ENCODE results near the gene C7orf33.
"Not testable (repeated sequence)": the region's sequence is repeated elsewhere in the genome, so short reads cannot be mapped to it uniquely, and the experiment has no call there.

The C7orf33 gene

DNA sequence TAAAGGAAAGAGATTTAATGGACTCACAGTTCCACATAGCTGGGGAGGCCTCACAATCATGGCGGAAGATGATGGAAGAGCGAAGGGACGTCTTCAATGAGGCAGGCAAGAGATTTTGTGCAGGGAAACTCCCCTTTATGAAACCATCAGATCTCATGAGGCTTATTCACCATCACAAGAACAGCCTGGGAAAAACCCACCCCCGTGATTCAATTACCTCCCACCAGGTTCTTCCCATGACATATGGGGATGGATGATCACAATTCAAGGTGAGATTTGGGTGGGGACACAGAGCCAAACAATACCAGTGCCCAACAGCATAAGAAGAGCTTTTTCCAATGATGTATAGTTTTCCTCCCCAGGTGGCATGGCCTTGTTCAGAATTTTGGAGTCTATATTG, 11.2 kb upstream of the C7orf33 start:
- H3K36me3 ChIP-seq (ENCODE audit: control insufficient read depth in 2 of 2, insufficient read depth in 2 of 2, low read length in 2 of 2), result no peaks in the 10 kb centered on the region
- H3K27me3 ChIP-seq (ENCODE audit: control insufficient read depth in 1 of 2, insufficient read depth in 2 of 2, low read length in 2 of 2), result no peaks in the 10 kb centered on the region
- H3K4me3 ChIP-seq (ENCODE audit: low read length in 2 of 2), result no peak overlapping the region
- H3K9me3 ChIP-seq (ENCODE audit: control insufficient read depth in 2 of 2, low read length in 2 of 2), result no peaks in the 10 kb centered on the region
- no peaks in the 10 kb centered on the region for H3K4me1 ChIP-seq (ENCODE audit: control insufficient read depth, insufficient read depth, low read length)
- H3K9ac ChIP-seq (ENCODE audit: low read length in 2 of 2), result no peak overlapping the region
- H3K27ac ChIP-seq (ENCODE audit: low read length), result no peak overlapping the region

DNA sequence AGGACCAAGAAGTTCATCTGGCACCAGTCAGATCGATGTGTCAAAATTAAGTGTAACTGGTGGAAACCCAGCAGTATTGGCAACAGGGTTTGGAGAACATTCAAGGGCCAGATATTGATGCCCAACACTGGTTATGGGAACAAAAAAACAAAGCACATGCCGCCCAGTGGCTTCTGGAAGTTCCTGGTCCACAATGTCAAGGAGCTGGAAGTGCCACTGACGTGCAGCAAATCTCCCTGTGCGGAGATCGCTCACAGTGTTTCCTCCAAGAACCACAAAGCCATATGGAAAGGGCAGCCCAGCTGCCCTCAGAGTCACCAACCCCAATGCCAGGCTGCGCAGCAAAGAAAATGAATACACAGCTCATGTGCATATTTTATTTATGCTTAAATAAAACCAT, 10.1 kb upstream of the C7orf33 start:
- H3K27ac ChIP-seq (ENCODE audit: low read length), result no peak overlapping the region
- H3K9me3 ChIP-seq (ENCODE audit: control insufficient read depth in 2 of 2, low read length in 2 of 2), result no peaks in the 10 kb centered on the region
- H3K27me3 ChIP-seq (ENCODE audit: control insufficient read depth in 1 of 2, insufficient read depth in 2 of 2, low read length in 2 of 2), result no peaks in the 10 kb centered on the region
- no peak overlapping the region for H3K4me3 ChIP-seq (ENCODE audit: low read length in 2 of 2)
- H3K4me1 ChIP-seq (ENCODE audit: control insufficient read depth, insufficient read depth, low read length), result no peaks in the 10 kb centered on the region
- no peak overlapping the region for H3K9ac ChIP-seq (ENCODE audit: low read length in 2 of 2)
- no peaks in the 10 kb centered on the region for H3K36me3 ChIP-seq (ENCODE audit: control insufficient read depth in 2 of 2, insufficient read depth in 2 of 2, low read length in 2 of 2)

DNA sequence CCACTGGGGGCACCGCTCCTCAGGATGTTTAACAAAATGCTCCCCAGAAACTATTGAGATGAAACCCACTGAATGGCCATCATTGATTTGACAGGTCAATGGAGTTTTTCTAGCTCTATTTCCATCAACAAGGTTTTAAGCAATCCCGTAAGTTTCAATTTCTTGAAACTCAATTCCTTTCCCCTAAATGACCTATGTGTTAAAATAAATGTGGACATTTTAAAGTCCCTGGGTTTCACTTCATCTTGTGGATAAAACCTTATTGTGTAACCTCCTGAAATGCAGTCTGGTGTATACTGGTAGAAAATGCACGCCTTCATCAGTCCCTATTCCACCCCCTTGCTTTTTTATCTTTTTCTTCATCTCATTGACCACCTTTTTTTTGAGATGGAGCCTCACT, 8.9 kb upstream of the C7orf33 start:
- H3K4me1 ChIP-seq (ENCODE audit: control insufficient read depth, insufficient read depth, low read length), result no peaks in the 10 kb centered on the region
- no peaks in the 10 kb centered on the region for H3K9me3 ChIP-seq (ENCODE audit: control insufficient read depth in 2 of 2, low read length in 2 of 2)
- no peak overlapping the region for H3K27ac ChIP-seq (ENCODE audit: low read length)

DNA sequence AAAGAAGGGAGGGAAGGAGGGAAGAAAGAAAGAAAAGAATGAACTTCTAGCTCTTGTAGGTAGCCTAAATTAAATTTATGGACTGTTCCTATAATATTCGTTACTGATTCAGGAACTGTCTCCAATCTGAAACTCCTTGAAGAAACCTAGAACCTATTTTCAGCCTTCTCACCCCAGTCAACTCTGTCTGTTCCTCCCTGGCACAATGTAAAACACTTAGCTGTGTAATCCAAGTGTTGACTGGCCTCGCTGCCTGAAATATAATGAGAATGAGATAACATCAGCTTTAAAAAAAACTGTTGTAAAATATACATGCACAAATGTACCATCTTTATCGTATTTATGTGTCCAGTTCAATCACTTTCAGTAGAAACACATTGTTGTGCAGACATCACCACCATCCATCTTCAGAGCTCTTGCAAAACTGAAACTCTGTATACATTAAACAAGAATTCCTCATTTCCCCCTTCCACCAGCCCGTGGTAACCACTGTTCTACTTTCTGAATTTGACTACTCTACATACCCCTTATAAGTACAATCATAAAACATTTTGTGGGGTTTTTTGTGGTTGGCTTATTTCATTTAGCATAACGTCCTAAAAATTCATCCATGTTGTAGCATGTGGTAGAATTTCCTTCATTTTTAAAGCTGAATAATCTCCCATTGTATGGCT, 6.3 kb upstream of the C7orf33 start:
- Histone ChIP-seq H3K4me3 (ENCODE audit: low read length in 2 of 2) (no peak overlapping the region), H3K27ac (ENCODE audit: low read length) (no peak overlapping the region), H3K9ac (ENCODE audit: low read length in 2 of 2) (no peak overlapping the region), H3K9me3 (ENCODE audit: control insufficient read depth in 2 of 2, low read length in 2 of 2) (no peaks in the 10 kb centered on the region), H3K36me3 (ENCODE audit: control insufficient read depth in 2 of 2, insufficient read depth in 2 of 2, low read length in 2 of 2) (no peaks in the 10 kb centered on the region), H3K27me3 (ENCODE audit: control insufficient read depth in 1 of 2, insufficient read depth in 2 of 2, low read length in 2 of 2) (peaks cover 3 to 5% of the 10 kb centered on the region in 2 donors), H3K4me1 (ENCODE audit: control insufficient read depth, insufficient read depth, low read length) (no peaks in the 10 kb centered on the region)

More for the DNA sequence above, 8.9 kb upstream of the C7orf33 start:
- no peaks in the 10 kb centered on the region for H3K27me3 ChIP-seq (ENCODE audit: control insufficient read depth in 1 of 2, insufficient read depth in 2 of 2, low read length in 2 of 2)
- no peaks in the 10 kb centered on the region for H3K36me3 ChIP-seq (ENCODE audit: control insufficient read depth in 2 of 2, insufficient read depth in 2 of 2, low read length in 2 of 2)
- no peak overlapping the region for H3K4me3 ChIP-seq (ENCODE audit: low read length in 2 of 2)
- H3K9ac ChIP-seq (ENCODE audit: low read length in 2 of 2), result no peak overlapping the region

DNA sequence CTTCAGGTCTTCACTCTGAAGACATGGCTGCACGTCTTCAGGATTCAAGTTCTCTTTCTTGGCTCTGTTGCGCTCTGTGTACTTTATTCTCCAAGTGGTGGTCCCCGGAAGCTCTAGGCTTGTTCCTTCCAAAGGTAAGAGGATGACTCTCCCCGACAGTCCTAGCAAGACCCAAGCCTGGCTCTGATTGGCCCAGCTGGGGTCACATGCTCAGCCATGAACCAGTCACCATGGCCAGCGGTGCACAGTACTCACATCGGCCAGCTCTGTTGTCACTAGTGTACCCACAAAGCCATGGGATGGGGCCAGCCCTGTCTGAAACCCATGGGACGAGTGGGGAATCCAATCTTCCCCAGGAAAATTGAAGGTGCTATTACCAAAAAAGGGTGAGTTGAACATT, 5.2 kb upstream of the C7orf33 start:
- no peak overlapping the region for H3K27ac ChIP-seq (ENCODE audit: low read length)
- no peaks in the 10 kb centered on the region for H3K9me3 ChIP-seq (ENCODE audit: control insufficient read depth in 2 of 2, low read length in 2 of 2)
- H3K4me1 ChIP-seq (ENCODE audit: control insufficient read depth, insufficient read depth, low read length), result no peaks in the 10 kb centered on the region
- no peaks in the 10 kb centered on the region for H3K36me3 ChIP-seq (ENCODE audit: control insufficient read depth in 2 of 2, insufficient read depth in 2 of 2, low read length in 2 of 2)
- peaks cover 3 to 5% of the 10 kb centered on the region in 2 donors for H3K27me3 ChIP-seq (ENCODE audit: control insufficient read depth in 1 of 2, insufficient read depth in 2 of 2, low read length in 2 of 2)
- H3K4me3 ChIP-seq (ENCODE audit: low read length in 2 of 2), result no peak overlapping the region
- H3K9ac ChIP-seq (ENCODE audit: low read length in 2 of 2), result no peak overlapping the region

DNA sequence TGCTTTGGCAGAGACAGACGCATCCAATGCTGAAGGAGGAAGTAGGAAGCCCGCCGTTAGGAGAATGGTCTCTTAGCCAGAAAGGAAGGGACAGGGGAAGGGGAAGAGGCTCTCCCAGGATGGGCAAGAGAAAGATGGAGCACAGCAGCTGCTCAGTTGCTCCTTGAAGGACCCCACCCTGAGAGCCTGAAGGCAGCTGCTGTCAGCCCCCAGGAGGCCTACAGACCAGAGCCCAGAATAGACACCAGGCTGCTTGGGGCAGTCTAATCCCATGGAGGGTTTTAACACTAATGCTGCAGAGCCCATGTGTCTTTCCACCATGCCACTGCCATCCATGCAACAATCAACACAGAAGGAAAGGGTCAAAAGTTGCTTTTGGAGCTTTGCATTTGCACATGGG, 3.5 kb upstream of the C7orf33 start:
- no peaks in the 10 kb centered on the region for H3K36me3 ChIP-seq (ENCODE audit: control insufficient read depth in 2 of 2, insufficient read depth in 2 of 2, low read length in 2 of 2)
- H3K4me1 ChIP-seq (ENCODE audit: control insufficient read depth, insufficient read depth, low read length), result no peaks in the 10 kb centered on the region
- H3K27ac ChIP-seq (ENCODE audit: low read length), result no peak overlapping the region
- peaks cover 3 to 5% of the 10 kb centered on the region in 2 donors for H3K27me3 ChIP-seq (ENCODE audit: control insufficient read depth in 1 of 2, insufficient read depth in 2 of 2, low read length in 2 of 2)
- H3K9ac ChIP-seq (ENCODE audit: low read length in 2 of 2), result no peak overlapping the region
- H3K9me3 ChIP-seq (ENCODE audit: control insufficient read depth in 2 of 2, low read length in 2 of 2), result no peaks in the 10 kb centered on the region
- H3K4me3 ChIP-seq (ENCODE audit: low read length in 2 of 2), result no peak overlapping the region

DNA sequence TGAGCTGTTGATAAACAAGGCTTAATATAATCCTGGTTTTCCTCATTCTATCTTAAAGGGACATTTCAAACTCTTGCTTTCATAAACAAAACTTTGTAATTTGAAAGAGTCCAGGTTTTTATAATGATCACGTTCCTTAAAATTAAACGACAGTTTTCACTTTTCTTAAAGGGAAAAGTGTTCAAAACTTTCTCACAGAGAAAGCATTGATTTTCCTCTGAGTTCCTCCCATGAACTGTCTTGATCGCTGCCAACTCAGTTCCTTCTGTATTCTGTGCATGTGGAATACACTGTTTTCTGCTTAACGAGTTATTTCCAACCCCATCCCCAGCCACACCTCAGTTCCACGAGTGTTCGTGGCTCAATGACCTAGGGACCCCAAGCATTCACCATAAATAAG, 2.4 kb upstream of the C7orf33 start:
- Histone ChIP-seq H3K27ac (ENCODE audit: low read length) (no peak overlapping the region), H3K4me1 (ENCODE audit: control insufficient read depth, insufficient read depth, low read length) (no peaks in the 10 kb centered on the region), H3K27me3 (ENCODE audit: control insufficient read depth in 1 of 2, insufficient read depth in 2 of 2, low read length in 2 of 2) (peaks cover 3 to 5% of the 10 kb centered on the region in 2 donors), H3K4me3 (ENCODE audit: low read length in 2 of 2) (no peak overlapping the region), H3K36me3 (ENCODE audit: control insufficient read depth in 2 of 2, insufficient read depth in 2 of 2, low read length in 2 of 2) (no peaks in the 10 kb centered on the region), H3K9ac (ENCODE audit: low read length in 2 of 2) (no peak overlapping the region), H3K9me3 (ENCODE audit: control insufficient read depth in 2 of 2, low read length in 2 of 2) (no peaks in the 10 kb centered on the region)

DNA sequence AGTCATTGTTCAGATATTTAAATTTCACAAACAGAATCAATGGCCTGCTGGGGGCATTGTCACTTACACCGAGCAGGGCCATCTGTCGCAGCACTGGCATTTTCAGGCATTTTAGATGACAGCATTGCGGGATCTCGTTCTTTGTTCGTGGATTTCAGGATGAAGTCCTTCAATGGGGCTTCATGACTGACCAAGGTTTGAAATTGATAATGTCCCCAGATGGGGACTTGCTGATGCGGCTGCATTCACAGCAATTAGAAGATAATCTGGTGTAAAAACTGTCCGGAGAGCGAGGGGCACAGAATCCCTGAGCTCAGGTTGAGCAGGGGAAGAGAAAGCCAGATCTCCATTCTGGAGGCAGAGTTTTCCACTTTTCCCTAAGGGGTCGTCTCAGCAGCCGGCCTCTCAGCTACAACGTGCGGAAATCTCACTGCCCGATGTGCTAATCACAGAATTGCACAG, 1.9 kb upstream of the C7orf33 start:
- H3K9me3 ChIP-seq (ENCODE audit: control insufficient read depth in 2 of 2, low read length in 2 of 2), result no peaks in the 10 kb centered on the region
- no peak overlapping the region for H3K9ac ChIP-seq (ENCODE audit: low read length in 2 of 2)
- no peak overlapping the region for H3K27ac ChIP-seq (ENCODE audit: low read length)
- H3K27me3 ChIP-seq (ENCODE audit: control insufficient read depth in 1 of 2, insufficient read depth in 2 of 2, low read length in 2 of 2), result peaks cover 3 to 5% of the 10 kb centered on the region in 2 donors
- H3K36me3 ChIP-seq (ENCODE audit: control insufficient read depth in 2 of 2, insufficient read depth in 2 of 2, low read length in 2 of 2), result no peaks in the 10 kb centered on the region
- no peak overlapping the region for H3K4me3 ChIP-seq (ENCODE audit: low read length in 2 of 2)
- H3K4me1 ChIP-seq (ENCODE audit: control insufficient read depth, insufficient read depth, low read length), result no peaks in the 10 kb centered on the region

DNA sequence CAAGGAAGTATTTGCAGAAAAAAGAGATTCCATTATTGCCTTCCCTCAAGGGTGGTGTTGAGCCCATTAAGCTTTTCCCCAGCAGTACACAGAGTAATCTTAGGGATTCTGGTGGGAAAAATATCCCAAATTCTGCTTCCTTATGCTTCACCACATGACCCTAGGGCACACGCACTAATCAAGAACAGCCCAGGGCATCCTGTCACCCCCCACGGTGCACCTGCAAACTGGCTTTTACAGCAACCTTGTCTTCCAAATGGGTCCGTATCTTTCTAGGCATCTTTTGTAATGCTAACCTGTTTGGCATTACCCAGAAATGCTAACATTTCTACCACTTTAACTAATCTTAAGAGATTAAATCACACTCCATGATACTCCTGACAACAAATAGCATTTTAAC, 926 bp upstream of the C7orf33 start:
- no peaks in the 10 kb centered on the region for H3K4me1 ChIP-seq (ENCODE audit: control insufficient read depth, insufficient read depth, low read length)
- H3K27me3 ChIP-seq (ENCODE audit: control insufficient read depth in 1 of 2, insufficient read depth in 2 of 2, low read length in 2 of 2), result peaks cover 3 to 5% of the 10 kb centered on the region in 2 donors
- no peaks in the 10 kb centered on the region for H3K9me3 ChIP-seq (ENCODE audit: control insufficient read depth in 2 of 2, low read length in 2 of 2)
- H3K9ac ChIP-seq (ENCODE audit: low read length in 2 of 2), result no peak overlapping the region
- no peak overlapping the region for H3K27ac ChIP-seq (ENCODE audit: low read length)
- H3K4me3 ChIP-seq (ENCODE audit: low read length in 2 of 2), result no peak overlapping the region
- no peaks in the 10 kb centered on the region for H3K36me3 ChIP-seq (ENCODE audit: control insufficient read depth in 2 of 2, insufficient read depth in 2 of 2, low read length in 2 of 2)

DNA sequence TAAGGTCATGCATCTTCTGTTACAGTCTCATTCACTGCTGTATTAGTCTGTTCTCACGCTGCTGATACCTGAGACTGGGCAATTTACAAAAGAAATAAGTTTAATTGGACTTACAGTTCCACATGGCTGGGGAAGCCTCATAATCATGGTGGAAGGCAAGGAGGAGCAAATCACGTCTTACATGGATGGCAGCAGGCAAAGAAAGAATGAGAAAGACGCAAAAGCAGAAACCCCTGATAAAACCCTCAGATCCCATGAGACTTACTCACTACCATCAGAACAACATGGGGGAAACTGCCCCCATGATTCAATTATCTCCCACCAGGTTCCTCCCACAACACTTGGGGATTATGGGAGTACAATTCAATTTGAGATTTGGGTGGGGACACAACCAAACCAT, 5.8 kb downstream of the C7orf33 start:
- not testable (repeated sequence) for H3K27ac ChIP-seq (ENCODE audit: low read length); H3K4me1 ChIP-seq (ENCODE audit: control insufficient read depth, insufficient read depth, low read length); H3K9me3 ChIP-seq (ENCODE audit: control insufficient read depth in 2 of 2, low read length in 2 of 2); H3K9ac ChIP-seq (ENCODE audit: low read length in 2 of 2); H3K4me3 ChIP-seq (ENCODE audit: low read length in 2 of 2); H3K27me3 ChIP-seq (ENCODE audit: control insufficient read depth in 1 of 2, insufficient read depth in 2 of 2, low read length in 2 of 2); H3K36me3 ChIP-seq (ENCODE audit: control insufficient read depth in 2 of 2, insufficient read depth in 2 of 2, low read length in 2 of 2)

DNA sequence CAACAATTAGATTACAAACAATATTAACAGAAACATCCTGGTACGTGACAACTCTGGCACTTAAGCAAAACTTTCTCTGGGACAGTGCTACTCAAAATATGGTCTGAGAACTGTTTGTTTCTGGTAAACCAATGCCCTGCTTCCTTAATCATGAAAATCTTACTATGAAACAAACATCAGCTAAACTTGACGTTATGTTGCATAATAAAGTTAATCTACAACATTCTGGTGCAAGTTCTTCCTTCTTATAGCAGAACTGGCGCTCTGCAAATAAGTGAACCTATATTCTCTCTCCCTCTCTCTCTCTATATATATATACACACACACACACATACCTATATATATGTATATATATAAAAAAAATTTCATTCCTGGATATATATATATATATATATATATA, 7.8 kb downstream of the C7orf33 start:
- Histone ChIP-seq H3K4me1 (ENCODE audit: control insufficient read depth, insufficient read depth, low read length) (no peaks in the 10 kb centered on the region), H3K9ac (ENCODE audit: low read length in 2 of 2) (no peak overlapping the region), H3K27me3 (ENCODE audit: control insufficient read depth in 1 of 2, insufficient read depth in 2 of 2, low read length in 2 of 2) (no peaks in the 10 kb centered on the region), H3K36me3 (ENCODE audit: control insufficient read depth in 2 of 2, insufficient read depth in 2 of 2, low read length in 2 of 2) (no peaks in the 10 kb centered on the region), H3K27ac (ENCODE audit: low read length) (no peak overlapping the region), H3K9me3 (ENCODE audit: control insufficient read depth in 2 of 2, low read length in 2 of 2) (peaks cover 0 to 2% of the 10 kb centered on the region in 2 donors), H3K4me3 (ENCODE audit: low read length in 2 of 2) (no peak overlapping the region)

Data from stomach smooth muscle (tissue), 2 donors.